Neural cell (in vitro differentiated cells): ENCODE data around the gene CHST2. TPM values are rescaled to one million over a fixed set of nuclear protein-coding genes. Genes with fewer than 3 reads are reported as not detected.

Source experiments
- polyA plus RNA-seq: library from polyadenylated mRNA; depleted of rRNA; stranded (reverse); fragments of >200 nt; gene quantifications from 2 replicates; pipeline ENCODE4 v1.2.3, GENCODE V29; 2014

The CHST2 gene
- polyA plus RNA-seq, 1 donor from 2014 or later, result 5.0 TPM

Other genes starting within 250 kb of the CHST2 start
- 17.4 and 29.2 TPM in 2 replicates for gene PCOLCE2, start 230.7 kb upstream of the CHST2 start, polyA plus RNA-seq
- gene PAQR9, start 156.1 kb upstream of the CHST2 start, polyA plus RNA-seq, result 0.24 and 0.28 TPM in 2 replicates
- gene U2SURP, start 118.2 kb upstream of the CHST2 start, polyA plus RNA-seq, result 139 and 159 TPM in 2 replicates